ENCODE results near the gene NMT1. TPM values are rescaled to one million over a fixed set of nuclear protein-coding genes. Genes with fewer than 3 reads are reported as not detected.

NMT1 gene
- total and polyA plus RNA-seq, 2 of the 13 experiments (the other 11 are each of a cell fraction or from before 2014, with no cell fraction given) = 75.7 to 142 TPM

DNA sequence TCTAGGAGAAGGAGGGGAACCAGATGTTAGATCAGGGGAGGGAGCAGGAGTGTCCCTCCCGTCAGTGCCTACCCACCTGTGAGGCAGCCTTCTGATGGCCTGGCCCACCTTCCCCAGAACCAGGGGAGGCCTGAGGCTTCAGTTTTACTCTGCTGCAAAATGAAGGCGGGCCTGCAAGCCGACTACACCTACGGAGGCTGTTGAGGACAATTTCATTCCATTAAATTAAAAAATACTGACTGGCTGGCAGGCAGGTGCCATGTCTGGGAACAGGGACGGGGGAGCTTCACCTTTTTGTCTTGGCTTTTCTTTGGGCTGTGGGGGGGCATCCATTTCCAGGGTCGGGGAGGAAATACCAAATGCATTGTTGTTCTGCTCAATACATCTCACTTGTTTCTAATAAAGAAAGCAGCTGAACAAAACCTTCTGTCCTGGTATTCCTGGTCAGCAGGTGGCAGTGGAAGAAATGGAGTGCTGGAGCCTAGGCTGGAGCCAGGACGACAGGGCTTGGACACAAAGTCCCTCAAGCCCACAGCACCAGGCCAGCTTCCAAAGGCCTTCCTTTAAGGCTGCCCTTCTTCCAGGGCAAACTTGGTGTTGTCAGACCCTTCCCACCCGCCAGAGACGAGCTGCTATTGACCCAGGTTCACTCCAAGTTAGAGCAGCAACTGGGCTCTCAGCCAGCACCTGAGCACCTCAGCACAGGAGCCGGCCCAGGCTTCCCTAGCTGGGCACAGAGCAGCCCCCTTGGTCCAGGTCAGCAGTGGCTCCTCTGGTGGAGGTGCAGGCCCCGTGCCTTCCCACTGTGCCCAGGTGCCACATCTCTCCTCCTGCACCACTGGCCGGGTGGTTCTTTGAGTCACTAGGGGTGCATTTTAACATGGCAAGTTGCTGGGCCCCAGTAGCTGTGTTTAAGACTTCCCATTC is 47.7 kb downstream of the NMT1 start (continued):
- TF ChIP-seq PHF8 (CRISPR knock-in tag; IDR thresholded peaks at IDR 0.05) (0 out of 2 replicates have a peak, but pooled peaks have one; percentile 24), SMC3 (IDR thresholded peaks at IDR 0.05; ENCODE audit: low read length) (peak; percentile 54), ZNF768 (CRISPR knock-in tag; IDR thresholded peaks at IDR 0.05) (peak; percentile 33; the same call in 1 of the 2 replicates), ZNF280B (CRISPR knock-in tag; IDR thresholded peaks at IDR 0.05; ENCODE audit: borderline replicate concordance) (0 out of 2 replicates have a peak, but pooled peaks have one; percentile 61), KDM2A (CRISPR knock-in tag; IDR thresholded peaks at IDR 0.05; ENCODE audit: borderline replicate concordance, low read depth) (0 out of 2 replicates have a peak, but pooled peaks have one; percentile 22), RBM22 (optimal IDR thresholded peaks at IDR 0.05; ENCODE audit: low read length) (peak; percentile 51), FOXJ3 (CRISPR knock-in tag; IDR thresholded peaks at IDR 0.05; ENCODE audit: borderline replicate concordance) (no peak), ZFP91 (CRISPR knock-in tag; IDR thresholded peaks at IDR 0.05; ENCODE audit: borderline replicate concordance) (peak; percentile 40; the same call in 1 of the 2 replicates), AGO2 (optimal IDR thresholded peaks at IDR 0.05; ENCODE audit: low read depth, low read length) (peak; percentile 78), RAD21 (CRISPR knock-in tag; IDR thresholded peaks at IDR 0.05) (peak; percentile 60), THAP9 (CRISPR knock-in tag; IDR thresholded peaks at IDR 0.05; ENCODE audit: borderline replicate concordance) (peak; percentile 23; the same call in 1 of the 2 replicates)
- TF ChIP-seq, protein P1, sequence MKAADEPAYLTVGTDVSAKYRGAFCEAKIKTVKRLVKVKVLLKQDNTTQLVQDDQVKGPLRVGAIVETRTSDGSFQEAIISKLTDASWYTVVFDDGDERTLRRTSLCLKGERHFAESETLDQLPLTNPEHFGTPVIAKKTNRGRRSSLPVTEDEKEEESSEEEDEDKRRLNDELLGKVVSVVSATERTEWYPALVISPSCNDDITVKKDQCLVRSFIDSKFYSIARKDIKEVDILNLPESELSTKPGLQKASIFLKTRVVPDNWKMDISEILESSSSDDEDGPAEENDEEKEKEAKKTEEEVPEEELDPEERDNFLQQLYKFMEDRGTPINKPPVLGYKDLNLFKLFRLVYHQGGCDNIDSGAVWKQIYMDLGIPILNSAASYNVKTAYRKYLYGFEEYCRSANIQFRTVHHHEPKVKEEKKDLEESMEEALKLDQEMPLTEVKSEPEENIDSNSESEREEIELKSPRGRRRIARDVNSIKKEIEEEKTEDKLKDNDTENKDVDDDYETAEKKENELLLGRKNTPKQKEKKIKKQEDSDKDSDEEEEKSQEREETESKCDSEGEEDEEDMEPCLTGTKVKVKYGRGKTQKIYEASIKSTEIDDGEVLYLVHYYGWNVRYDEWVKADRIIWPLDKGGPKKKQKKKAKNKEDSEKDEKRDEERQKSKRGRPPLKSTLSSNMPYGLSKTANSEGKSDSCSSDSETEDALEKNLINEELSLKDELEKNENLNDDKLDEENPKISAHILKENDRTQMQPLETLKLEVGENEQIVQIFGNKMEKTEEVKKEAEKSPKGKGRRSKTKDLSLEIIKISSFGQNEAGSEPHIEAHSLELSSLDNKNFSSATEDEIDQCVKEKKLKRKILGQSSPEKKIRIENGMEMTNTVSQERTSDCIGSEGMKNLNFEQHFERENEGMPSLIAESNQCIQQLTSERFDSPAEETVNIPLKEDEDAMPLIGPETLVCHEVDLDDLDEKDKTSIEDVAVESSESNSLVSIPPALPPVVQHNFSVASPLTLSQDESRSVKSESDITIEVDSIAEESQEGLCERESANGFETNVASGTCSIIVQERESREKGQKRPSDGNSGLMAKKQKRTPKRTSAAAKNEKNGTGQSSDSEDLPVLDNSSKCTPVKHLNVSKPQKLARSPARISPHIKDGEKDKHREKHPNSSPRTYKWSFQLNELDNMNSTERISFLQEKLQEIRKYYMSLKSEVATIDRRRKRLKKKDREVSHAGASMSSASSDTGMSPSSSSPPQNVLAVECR (CRISPR knock-in tag; IDR thresholded peaks at IDR 0.05; ENCODE audit: borderline replicate concordance) = 0 out of 2 replicates have a peak, but pooled peaks have one; percentile 7
- TF ChIP-seq, protein P2, sequence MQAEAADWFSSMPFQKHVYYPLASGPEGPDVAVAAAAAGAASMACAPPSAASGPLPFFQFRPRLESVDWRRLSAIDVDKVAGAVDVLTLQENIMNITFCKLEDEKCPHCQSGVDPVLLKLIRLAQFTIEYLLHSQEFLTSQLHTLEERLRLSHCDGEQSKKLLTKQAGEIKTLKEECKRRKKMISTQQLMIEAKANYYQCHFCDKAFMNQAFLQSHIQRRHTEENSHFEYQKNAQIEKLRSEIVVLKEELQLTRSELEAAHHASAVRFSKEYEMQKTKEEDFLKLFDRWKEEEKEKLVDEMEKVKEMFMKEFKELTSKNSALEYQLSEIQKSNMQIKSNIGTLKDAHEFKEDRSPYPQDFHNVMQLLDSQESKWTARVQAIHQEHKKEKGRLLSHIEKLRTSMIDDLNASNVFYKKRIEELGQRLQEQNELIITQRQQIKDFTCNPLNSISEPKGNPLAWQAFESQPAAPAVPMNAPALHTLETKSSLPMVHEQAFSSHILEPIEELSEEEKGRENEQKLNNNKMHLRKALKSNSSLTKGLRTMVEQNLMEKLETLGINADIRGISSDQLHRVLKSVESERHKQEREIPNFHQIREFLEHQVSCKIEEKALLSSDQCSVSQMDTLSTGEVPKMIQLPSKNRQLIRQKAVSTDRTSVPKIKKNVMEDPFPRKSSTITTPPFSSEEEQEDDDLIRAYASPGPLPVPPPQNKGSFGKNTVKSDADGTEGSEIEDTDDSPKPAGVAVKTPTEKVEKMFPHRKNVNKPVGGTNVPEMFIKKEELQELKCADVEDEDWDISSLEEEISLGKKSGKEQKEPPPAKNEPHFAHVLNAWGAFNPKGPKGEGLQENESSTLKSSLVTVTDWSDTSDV (CRISPR knock-in tag; IDR thresholded peaks at IDR 0.05) = 0 out of 2 replicates have a peak, but pooled peaks have one; percentile 36

Data from HepG2 (cell line).